Measurements from ENCODE around the gene NHSL2.
A peak's percentile ranks its signal among the peaks of the same experiment; 100 is the strongest.

Gene NHSL2

GRCh38 chrX:71995122-71995521 lies 84.5 kb downstream of the NHSL2 start:
- no peak for TF ChIP-seq CTCF (conservative IDR thresholded peaks at IDR 0.05; ENCODE audit: low read depth, low read length)
- no peak for DNase-seq (ENCODE audit: low read depth)

DNA sequence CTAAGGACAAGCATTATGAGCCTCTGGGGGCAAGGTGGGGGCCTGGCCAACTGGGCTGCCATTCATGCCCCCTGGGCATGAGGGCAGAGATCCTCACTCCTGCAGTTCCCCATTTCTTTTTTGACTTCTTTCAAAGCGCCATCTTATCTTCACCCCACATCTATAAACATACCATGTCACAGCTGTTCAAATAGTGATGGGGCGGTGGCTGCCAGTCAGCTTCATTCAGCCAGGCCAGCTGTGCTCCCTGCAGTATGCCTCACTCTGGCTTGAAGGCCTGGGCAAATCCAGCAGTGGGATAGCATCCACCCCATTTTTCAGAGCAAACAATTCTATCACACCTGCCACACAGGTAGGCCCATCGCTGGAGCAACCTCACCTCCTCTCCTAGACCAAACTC lies 85.5 kb downstream of the NHSL2 start:
- H3K4me3 ChIP-seq (ENCODE audit: low read length) = no peak overlapping the region
- TF ChIP-seq CTCF (conservative IDR thresholded peaks at IDR 0.05; ENCODE audit: low read depth, low read length) = no peak
- no peak for DNase-seq (ENCODE audit: low read depth)

More at GRCh38 chrX:71995122-71995521, 84.5 kb downstream of the NHSL2 start:
- no peak overlapping the region for H3K4me3 ChIP-seq (ENCODE audit: low read length)

GRCh38 chrX:71996826-71997225 lies 86.2 kb downstream of the NHSL2 start:
- DNase-seq (ENCODE audit: low read depth) = no peak
- no peak overlapping the region for H3K4me3 ChIP-seq (ENCODE audit: low read length)
- TF ChIP-seq CTCF (conservative IDR thresholded peaks at IDR 0.05; ENCODE audit: low read depth, low read length) = no peak

GRCh38 chrX:71997320-71997719 lies 86.7 kb downstream of the NHSL2 start:
- no peak overlapping the region for H3K4me3 ChIP-seq (ENCODE audit: low read length)
- no peak for DNase-seq (ENCODE audit: low read depth)
- TF ChIP-seq CTCF (conservative IDR thresholded peaks at IDR 0.05; ENCODE audit: low read depth, low read length) = no peak

GRCh38 chrX:71998836-71999509 lies 88.3 kb downstream of the NHSL2 start:
- TF ChIP-seq CTCF (conservative IDR thresholded peaks at IDR 0.05; ENCODE audit: low read depth, low read length) = peak; percentile 72
- DNase-seq (ENCODE audit: low read depth) = no peak

DNA sequence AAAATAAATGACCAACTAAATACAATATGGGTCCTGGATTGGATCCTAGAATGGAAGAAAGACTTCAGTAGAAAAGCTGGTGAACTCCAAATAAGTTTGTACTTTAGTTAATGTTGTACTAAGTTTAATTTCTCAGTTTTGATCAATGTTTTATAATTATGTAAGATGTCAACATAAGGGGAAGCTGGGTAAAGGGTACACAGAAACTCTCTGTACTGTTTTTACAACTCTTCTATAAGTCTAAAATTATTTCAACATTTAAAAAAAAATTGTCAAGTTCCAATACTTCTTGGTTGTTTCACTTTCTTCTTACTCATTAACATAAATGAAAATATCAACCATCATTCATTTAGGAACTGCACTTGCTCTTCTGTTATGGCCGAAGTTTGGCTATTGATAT lies 88.9 kb downstream of the NHSL2 start:
- H3K4me3 ChIP-seq (ENCODE audit: low read length) = no peak overlapping the region
- TF ChIP-seq CTCF (conservative IDR thresholded peaks at IDR 0.05; ENCODE audit: low read depth, low read length) = no peak
- no peak for DNase-seq (ENCODE audit: low read depth)

More at GRCh38 chrX:71998836-71999509, 88.3 kb downstream of the NHSL2 start:
- no peak overlapping the region for H3K4me3 ChIP-seq (ENCODE audit: low read length)

DNA sequence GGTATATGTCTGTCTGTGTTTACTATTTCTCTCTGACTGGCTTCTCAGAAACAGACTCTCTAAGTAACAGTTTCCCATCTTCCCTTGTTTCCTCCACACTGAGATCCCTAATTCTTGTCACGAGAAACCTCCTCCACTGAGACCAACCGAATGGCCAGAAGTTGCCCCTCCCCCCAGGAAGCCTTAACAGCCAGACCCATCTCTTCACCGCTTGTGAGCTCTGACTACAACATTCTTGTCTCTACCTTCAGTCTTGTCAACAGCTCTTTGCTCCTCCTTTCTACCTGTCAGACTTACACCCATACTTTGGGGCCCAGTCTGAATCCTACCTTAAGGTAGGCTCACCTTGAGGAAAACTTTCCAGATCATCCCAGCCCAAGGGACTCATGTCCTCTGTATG lies 90.8 kb downstream of the NHSL2 start:
- H3K4me3 ChIP-seq (ENCODE audit: low read length) = no peak overlapping the region
- DNase-seq (ENCODE audit: low read depth) = no peak
- TF ChIP-seq CTCF (conservative IDR thresholded peaks at IDR 0.05; ENCODE audit: low read depth, low read length) = no peak

Measured in retinal pigment epithelial cell (primary cell).